Natural killer cell (primary cell): Measurements from ENCODE around the gene LRP4. TPM values are rescaled to one million over a fixed set of nuclear protein-coding genes. Genes with fewer than 3 reads are reported as not detected.

Experiments used
- ATAC-seq, 3 donors: fragments of 150-1000 bp in 2 of 3; fragments of 200-7000 bp in 1 of 3; cut with Tn5 transposase; 1 replicate in 1 of 3; 2 replicates in 2 of 3; pipeline ENCODE4 v1.10.0; 2021; ENCODE audit warnings: mild to moderate bottlenecking in 2 of 3, moderate library complexity in 2 of 3
- DNase-seq, 2 donors: peaks; one replicate each; pipeline versions ENCODE4 v3.0.0 to v3.0.0-alpha.2; 2013 to 2021; ENCODE audit warnings: mixed read lengths in 1 of 2
- H3K27ac ChIP-seq: one replicate; pipeline ENCODE4 v1.5.1; 2013; ENCODE audit warnings: mild to moderate bottlenecking, low read length
- H3K27me3 ChIP-seq: one replicate; pipeline ENCODE4 v1.6.1; 2013; ENCODE audit warnings: low read length; ENCODE audit not compliant: control insufficient read depth, insufficient read depth
- H3K36me3 ChIP-seq: one replicate; pipeline ENCODE4 v1.6.1; 2013; ENCODE audit warnings: low read length; ENCODE audit not compliant: control insufficient read depth, insufficient read depth
- H3K4me1 ChIP-seq: one replicate; pipeline ENCODE4 v1.6.1; 2013; ENCODE audit warnings: low read length; ENCODE audit not compliant: control insufficient read depth, insufficient read depth
- H3K4me3 ChIP-seq: one replicate; pipeline ENCODE4 v1.5.1; 2013; ENCODE audit warnings: low read length
- H3K9me3 ChIP-seq: one replicate; pipeline ENCODE4 v1.6.1; 2013; ENCODE audit warnings: low read length; ENCODE audit not compliant: control insufficient read depth, insufficient read depth
- H3K27ac Mint-ChIP-seq, 2 donors: one replicate each; pipeline ENCODE4 v1.8.0; 2022; ENCODE audit warnings: mild to moderate bottlenecking in 2 of 2, mixed read lengths in 2 of 2, moderate library complexity in 1 of 2
- H3K27me3 Mint-ChIP-seq, 2 donors: one replicate each; pipeline ENCODE4 v1.8.0; 2022; ENCODE audit warnings: low read depth in 2 of 2, mixed read lengths in 2 of 2
- H3K36me3 Mint-ChIP-seq: one replicate; pipeline ENCODE4 v1.8.0; 2022; ENCODE audit warnings: mixed read lengths
- H3K4me1 Mint-ChIP-seq, 2 donors: one replicate each; pipeline ENCODE4 v1.8.0; 2022; ENCODE audit warnings: mixed read lengths in 2 of 2
- H3K4me3 Mint-ChIP-seq: one replicate; pipeline ENCODE4 v1.8.0; 2022; ENCODE audit warnings: mild to moderate bottlenecking, moderate library complexity, mixed read lengths
- H3K9me3 Mint-ChIP-seq, 2 donors: one replicate each; pipeline ENCODE4 v1.8.0; 2022; ENCODE audit warnings: mixed read lengths in 2 of 2
- CTCF ChIP-seq: fragments of 200-600 bp; IDR thresholded peaks from one replicate; pipeline ENCODE4 v1.8.0; 2022; ENCODE audit warnings: antibody characterized with exemption
- WGBS: methylation state at CpG from one replicate; pipeline ENCODE4 v1.1.7; 2013; ENCODE audit warnings: missing lambda C conversion rate; ENCODE audit not compliant: insufficient coverage; 5-methylcytosine and 5-hydroxymethylcytosine counted together
- intact Hi-C: fragments of 100-400 bp; cut with micrococcal nuclease; formaldehyde crosslinking; loops from one replicate; pipeline ENCODE4 v1.14.2; 2022
- total RNA-seq, 4 donors: library from RNA; stranded (reverse); fragments of 120-200 nt in 1 of 4; gene quantifications; one replicate each; pipeline versions ENCODE4 v1.2.3 to v1.2.4, GENCODE V29; 2013 to 2022

Gene LRP4
- total RNA-seq, 3 donors from 2014 or later (not counting 1 experiment from before 2014, with no cell fraction given), result not detected

GRCh38 chr11:46920755-46921154 lies 2.4 kb upstream of the LRP4 start:
- Histone ChIP-seq H3K9me3 (no peaks in the 10 kb centered on the region), H3K27ac (no peak overlapping the region), H3K36me3 (no peaks in the 10 kb centered on the region), H3K4me3 (no peak overlapping the region), H3K27me3 (peaks cover 24% of the 10 kb centered on the region), H3K4me1 (peaks cover 22% of the 10 kb centered on the region)
- no peak overlapping the region for H3K4me3 Mint-ChIP-seq
- H3K27ac Mint-ChIP-seq, result no peak overlapping the region
- no peaks in the 10 kb centered on the region for H3K9me3 Mint-ChIP-seq
- 89% methylated on average over 4 of the region's 4 CpGs for WGBS
- DNase-seq (no peak), ATAC-seq (no peak)
- H3K36me3 Mint-ChIP-seq, result no peaks in the 10 kb centered on the region
- intact Hi-C loops, result no loop called here
- H3K4me1 Mint-ChIP-seq, result peaks cover 25 to 26% of the 10 kb centered on the region in 2 donors
- peaks cover 41 to 43% of the 10 kb centered on the region in 2 donors for H3K27me3 Mint-ChIP-seq
- no peak for TF ChIP-seq CTCF

GRCh38 chr11:46918788-46919513 lies 601 bp upstream of the LRP4 start:
- Histone ChIP-seq H3K4me1 (peaks cover 22% of the 10 kb centered on the region), H3K9me3 (no peaks in the 10 kb centered on the region), H3K36me3 (no peaks in the 10 kb centered on the region), H3K27me3 (peaks cover 24% of the 10 kb centered on the region), H3K27ac (no peak overlapping the region), H3K4me3 (no peak overlapping the region)
- Mint-ChIP-seq H3K27me3 (peaks cover 47 to 51% of the 10 kb centered on the region in 2 donors), H3K4me3 (peak overlapping the region; percentile 92), H3K9me3 (no peaks in the 10 kb centered on the region), H3K27ac (peak overlapping the region; percentile 3 to 9), H3K4me1 (peaks cover 25 to 26% of the 10 kb centered on the region in 2 donors), H3K36me3 (no peaks in the 10 kb centered on the region)
- DNase-seq (peak in 1 of 2 donors; percentile 12), ATAC-seq (no peak)
- no peak for TF ChIP-seq CTCF
- intact Hi-C loops, result no loop called here
- 23% methylated on average over 17 of the region's 17 CpGs for WGBS

- Mint-ChIP-seq H3K27ac (no peak overlapping the region), H3K27me3 (peaks cover 51 to 64% of the 10 kb centered on the region in 2 donors), H3K36me3 (no peaks in the 10 kb centered on the region), H3K9me3 (no peaks in the 10 kb centered on the region), H3K4me1 (peaks cover 25 to 26% of the 10 kb centered on the region in 2 donors), H3K4me3 (peak overlapping the region; percentile 69)
- intact Hi-C loops, result no loop called here
- WGBS, result 2% methylated on average over 22 of the region's 22 CpGs
- Histone ChIP-seq H3K27me3 (peaks cover 31% of the 10 kb centered on the region), H3K9me3 (no peaks in the 10 kb centered on the region), H3K36me3 (no peaks in the 10 kb centered on the region), H3K4me3 (no peak overlapping the region), H3K27ac (no peak overlapping the region), H3K4me1 (peaks cover 22% of the 10 kb centered on the region)
- peak in 1 of 2 donors; percentile 13 for DNase-seq
- no peak for TF ChIP-seq CTCF
- no peak for ATAC-seq
Measured at GRCh38 chr11:46917762-46918082, 628 bp downstream of the LRP4 start.
